ENCODE data around the gene OSBPL3. TPM values are rescaled to one million over a fixed set of nuclear protein-coding genes. Genes with fewer than 3 reads are reported as not detected.

Gene OSBPL3
- total RNA-seq, 6 experiments from 2014 or later: 49.7 to 68.8 (median 63.2) TPM

- TF ChIP-seq CTCF (IDR thresholded peaks at IDR 0.05): no peak
- no peak overlapping the region for H3K4me3 Mint-ChIP-seq
- DNase-seq: no peak
- H3K27me3 Mint-ChIP-seq (ENCODE audit: insufficient read depth): peaks cover 2% of the 10 kb centered on the region
- peaks cover 57% of the 10 kb centered on the region for H3K36me3 Mint-ChIP-seq (ENCODE audit: low read depth)
- no peaks in the 10 kb centered on the region for H3K9me3 Mint-ChIP-seq
- H3K27ac Mint-ChIP-seq: no peak overlapping the region
- peaks cover 52% of the 10 kb centered on the region for H3K4me1 Mint-ChIP-seq (ENCODE audit: low read depth)
Observed at GRCh38 chr7:24834128-24834798, 145.7 kb downstream of the OSBPL3 start.

GRCh38 chr7:24833549-24833948 is 146.4 kb downstream of the OSBPL3 start:
- H3K27me3 Mint-ChIP-seq (ENCODE audit: insufficient read depth): peaks cover 2% of the 10 kb centered on the region
- H3K4me3 Mint-ChIP-seq: no peak overlapping the region
- no peak for DNase-seq
- no peak for TF ChIP-seq CTCF (IDR thresholded peaks at IDR 0.05)
- peak overlapping the region; percentile 91 for H3K27ac Mint-ChIP-seq
- H3K4me1 Mint-ChIP-seq (ENCODE audit: low read depth): peaks cover 59% of the 10 kb centered on the region
- peaks cover 57% of the 10 kb centered on the region for H3K36me3 Mint-ChIP-seq (ENCODE audit: low read depth)
- H3K9me3 Mint-ChIP-seq: no peaks in the 10 kb centered on the region

- H3K4me3 Mint-ChIP-seq: peak overlapping the region; percentile 50
- H3K9me3 Mint-ChIP-seq: no peaks in the 10 kb centered on the region
- peak; percentile 64 for DNase-seq
- peaks cover 2% of the 10 kb centered on the region for H3K27me3 Mint-ChIP-seq (ENCODE audit: insufficient read depth)
- H3K27ac Mint-ChIP-seq: peak overlapping the region; percentile 91
- no peak for TF ChIP-seq CTCF (IDR thresholded peaks at IDR 0.05)
- peaks cover 52% of the 10 kb centered on the region for H3K36me3 Mint-ChIP-seq (ENCODE audit: low read depth)
- peaks cover 79% of the 10 kb centered on the region for H3K4me1 Mint-ChIP-seq (ENCODE audit: low read depth)
Observed at GRCh38 chr7:24831240-24831639, 148.7 kb downstream of the OSBPL3 start.

GRCh38 chr7:24830440-24831050 is 149.4 kb downstream of the OSBPL3 start:
- peaks cover 52% of the 10 kb centered on the region for H3K36me3 Mint-ChIP-seq (ENCODE audit: low read depth)
- no peaks in the 10 kb centered on the region for H3K9me3 Mint-ChIP-seq
- peak overlapping the region; percentile 50; the same call in 1 of the 2 replicates for H3K4me3 Mint-ChIP-seq
- no peak for TF ChIP-seq CTCF (IDR thresholded peaks at IDR 0.05)
- H3K4me1 Mint-ChIP-seq (ENCODE audit: low read depth): peaks cover 85% of the 10 kb centered on the region
- peak overlapping the region; percentile 91 for H3K27ac Mint-ChIP-seq
- peaks cover 2% of the 10 kb centered on the region for H3K27me3 Mint-ChIP-seq (ENCODE audit: insufficient read depth)
- no peak for DNase-seq

- peaks cover 53% of the 10 kb centered on the region for H3K36me3 Mint-ChIP-seq (ENCODE audit: low read depth)
- no peak for TF ChIP-seq CTCF (IDR thresholded peaks at IDR 0.05)
- H3K9me3 Mint-ChIP-seq: no peaks in the 10 kb centered on the region
- DNase-seq: no peak
- peak overlapping the region; percentile 10; the same call in 1 of the 2 replicates for H3K27ac Mint-ChIP-seq
- H3K27me3 Mint-ChIP-seq (ENCODE audit: insufficient read depth): peaks cover 2% of the 10 kb centered on the region
- no peak overlapping the region for H3K4me3 Mint-ChIP-seq
- H3K4me1 Mint-ChIP-seq (ENCODE audit: low read depth): peaks cover 89% of the 10 kb centered on the region
Observed at GRCh38 chr7:24829787-24830186, 150.2 kb downstream of the OSBPL3 start.
